Upper lobe of left lung (tissue), 6 donors: ENCODE results near the gene ATM. TPM values are rescaled to one million over a fixed set of nuclear protein-coding genes. Genes with fewer than 3 reads are reported as not detected.

Experiments
- ATAC-seq, 2 donors: fragments of 200-7000 bp; cut with Tn5 transposase; one replicate each; pipeline ENCODE4 v1.9.1; 2022; ENCODE audit warnings: mild to moderate bottlenecking in 2 of 2, moderate library complexity in 2 of 2; ENCODE audit not compliant: low FRiP score in 2 of 2
- DNase-seq, 2 donors: peaks; one replicate each; pipeline ENCODE4 v3.0.0-alpha.2; 2019 to 2020
- H3K27ac ChIP-seq, 4 donors: fragments of 200-600 bp; sonication (generic); one replicate each; pipeline ENCODE4 v1.5.1; 2016 to 2019
- H3K27me3 ChIP-seq, 4 donors: fragments of 200-600 bp; sonication (generic); one replicate each; pipeline ENCODE4 v1.5.1; 2017 to 2019
- H3K36me3 ChIP-seq, 4 donors: fragments of 200-600 bp; sonication (generic); one replicate each; pipeline ENCODE4 v1.5.1; 2016 to 2019
- H3K4me1 ChIP-seq, 4 donors: fragments of 200-600 bp; sonication (generic); one replicate each; pipeline ENCODE4 v1.5.1; 2018 to 2019
- H3K4me3 ChIP-seq, 4 donors: fragments of 200-600 bp; sonication (generic); one replicate each; pipeline ENCODE4 v1.5.1; 2017 to 2019; ENCODE audit warnings: mild to moderate bottlenecking in 2 of 4, moderate library complexity in 1 of 4
- H3K9me3 ChIP-seq, 4 donors: fragments of 200-600 bp; sonication (generic); one replicate each; pipeline ENCODE4 v1.5.1; 2018 to 2019
- EP300 ChIP-seq, 4 donors: sonication (generic); formaldehyde crosslinking; IDR thresholded peaks; one replicate each; pipeline ENCODE4 v1.5.1; 2017; ENCODE audit warnings: antibody characterized with exemption in 4 of 4, control low read depth in 2 of 4
- POLR2A ChIP-seq, 4 donors: fragments of 450-650 bp; IDR thresholded peaks; one replicate each; pipeline ENCODE4 v1.5.1; 2016 to 2017; ENCODE audit warnings: antibody characterized with exemption in 4 of 4, mild to moderate bottlenecking in 2 of 4
- POLR2AphosphoS5 ChIP-seq, 2 donors: sonication (generic); formaldehyde crosslinking; IDR thresholded peaks; one replicate each; pipeline ENCODE4 v1.5.1; 2017; ENCODE audit warnings: antibody characterized with exemption in 2 of 2
- WGBS, 2 donors: methylation state at CpG; one replicate each; pipeline ENCODE4 v1.1.5; 2017 to 2018; 5-methylcytosine and 5-hydroxymethylcytosine counted together
- total RNA-seq, 6 donors: library from RNA; depleted of rRNA in 4 of 6; stranded (reverse); fragments of >200 nt in 4 of 6; gene quantifications; one replicate each; pipeline versions ENCODE4 v1.1.0 to v1.2.1, GENCODE V29; 2016 to 2021
- TF ChIP-seq, protein P1 (sequence below), 6 experiments: fragments of 450-650 bp in 4 of 6; fragments of 200-600 bp in 2 of 6; sonication (generic) in 2 of 6; IDR thresholded peaks; one replicate each; pipeline ENCODE4 v1.5.1; 2016 to 2019; ENCODE audit warnings: antibody characterized with exemption in 6 of 6
- donor health status: DM: no; HTN: no; CAD: no; lungs with moderate emphysema.
- donor health status: DM: no; HTN: yes; CAD: no; lungs with severe emphysema.

Gene ATM
- total RNA-seq, 6 donors from 2014 or later: 37.9 to 248 (median 62.6) TPM

DNA sequence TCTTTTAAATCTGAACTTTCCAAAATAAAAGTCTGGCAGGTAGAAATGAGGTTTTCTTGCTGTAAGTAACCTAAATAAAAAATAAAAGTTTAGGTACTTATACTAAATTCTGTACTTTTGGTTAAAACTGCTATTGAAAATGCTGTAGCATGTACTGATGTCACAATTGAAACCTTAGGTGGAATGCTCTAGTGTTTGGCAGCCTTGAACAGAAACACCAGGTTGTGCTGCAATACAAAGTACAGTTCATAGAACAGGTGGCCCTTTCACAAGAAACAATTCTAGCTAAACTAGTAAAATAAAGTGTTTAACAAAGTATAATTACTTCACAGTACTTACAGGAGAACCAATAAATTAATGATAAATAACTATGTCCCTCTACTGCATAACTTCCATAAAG lies 25.5 kb upstream of the ATM start:
- no peak overlapping the region for H3K27ac ChIP-seq
- peaks cover 9 to 18% (median 16%) of the 10 kb centered on the region in 4 donors for H3K4me1 ChIP-seq
- no peaks in the 10 kb centered on the region for H3K9me3 ChIP-seq
- ATAC-seq (no peak), DNase-seq (no peak)
- TF ChIP-seq POLR2AphosphoS5 (IDR thresholded peaks at IDR 0.05): no peak
- TF ChIP-seq, protein P1, sequence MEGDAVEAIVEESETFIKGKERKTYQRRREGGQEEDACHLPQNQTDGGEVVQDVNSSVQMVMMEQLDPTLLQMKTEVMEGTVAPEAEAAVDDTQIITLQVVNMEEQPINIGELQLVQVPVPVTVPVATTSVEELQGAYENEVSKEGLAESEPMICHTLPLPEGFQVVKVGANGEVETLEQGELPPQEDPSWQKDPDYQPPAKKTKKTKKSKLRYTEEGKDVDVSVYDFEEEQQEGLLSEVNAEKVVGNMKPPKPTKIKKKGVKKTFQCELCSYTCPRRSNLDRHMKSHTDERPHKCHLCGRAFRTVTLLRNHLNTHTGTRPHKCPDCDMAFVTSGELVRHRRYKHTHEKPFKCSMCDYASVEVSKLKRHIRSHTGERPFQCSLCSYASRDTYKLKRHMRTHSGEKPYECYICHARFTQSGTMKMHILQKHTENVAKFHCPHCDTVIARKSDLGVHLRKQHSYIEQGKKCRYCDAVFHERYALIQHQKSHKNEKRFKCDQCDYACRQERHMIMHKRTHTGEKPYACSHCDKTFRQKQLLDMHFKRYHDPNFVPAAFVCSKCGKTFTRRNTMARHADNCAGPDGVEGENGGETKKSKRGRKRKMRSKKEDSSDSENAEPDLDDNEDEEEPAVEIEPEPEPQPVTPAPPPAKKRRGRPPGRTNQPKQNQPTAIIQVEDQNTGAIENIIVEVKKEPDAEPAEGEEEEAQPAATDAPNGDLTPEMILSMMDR (IDR thresholded peaks at IDR 0.05): no peak
- no peak for TF ChIP-seq POLR2A (IDR thresholded peaks at IDR 0.05)
- TF ChIP-seq EP300 (IDR thresholded peaks at IDR 0.05): no peak
- H3K36me3 ChIP-seq: peaks cover 0 to 42% (median 7%) of the 10 kb centered on the region in 4 donors
- H3K27me3 ChIP-seq: no peaks in the 10 kb centered on the region
- H3K4me3 ChIP-seq: no peak overlapping the region

DNA sequence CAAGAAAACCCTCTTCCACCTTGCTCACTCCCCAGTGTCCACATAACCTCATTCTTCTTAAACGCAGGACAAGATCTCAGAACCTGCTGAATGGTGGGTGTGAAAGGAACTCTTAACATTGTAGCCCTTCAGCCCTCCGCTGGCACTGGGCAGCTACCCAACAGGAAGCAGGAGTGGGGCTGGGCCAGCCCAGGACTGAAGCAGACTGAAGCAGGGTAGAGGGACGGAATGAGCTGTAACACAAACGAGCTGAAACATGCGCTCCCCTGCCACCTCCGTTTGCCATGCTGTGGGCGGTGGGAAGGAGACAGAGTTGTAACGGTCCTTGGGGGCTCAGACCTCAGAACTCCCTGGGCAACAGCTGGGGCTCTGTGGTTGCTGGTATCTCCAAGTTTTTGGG lies 24.0 kb upstream of the ATM start:
- H3K27me3 ChIP-seq: no peaks in the 10 kb centered on the region
- peak; percentile 41 to 56 for ATAC-seq
- H3K4me1 ChIP-seq: peaks cover 9 to 20% (median 16%) of the 10 kb centered on the region in 4 donors
- H3K27ac ChIP-seq: peak overlapping the region in 3 of 4 donors; percentile 20 to 67 (median 39)
- TF ChIP-seq EP300 (IDR thresholded peaks at IDR 0.05) (no peak), POLR2AphosphoS5 (IDR thresholded peaks at IDR 0.05) (no peak), POLR2A (IDR thresholded peaks at IDR 0.05) (no peak)
- TF ChIP-seq, protein P1 (IDR thresholded peaks at IDR 0.05): no peak
- H3K36me3 ChIP-seq: peaks cover 0 to 32% (median 5%) of the 10 kb centered on the region in 4 donors
- DNase-seq: peak; percentile 12 to 68
- no peak overlapping the region for H3K4me3 ChIP-seq
- no peaks in the 10 kb centered on the region for H3K9me3 ChIP-seq
- WGBS, 2 donors: 41 to 42% methylated on average over 3 to 8 of the region's 8 CpGs

DNA sequence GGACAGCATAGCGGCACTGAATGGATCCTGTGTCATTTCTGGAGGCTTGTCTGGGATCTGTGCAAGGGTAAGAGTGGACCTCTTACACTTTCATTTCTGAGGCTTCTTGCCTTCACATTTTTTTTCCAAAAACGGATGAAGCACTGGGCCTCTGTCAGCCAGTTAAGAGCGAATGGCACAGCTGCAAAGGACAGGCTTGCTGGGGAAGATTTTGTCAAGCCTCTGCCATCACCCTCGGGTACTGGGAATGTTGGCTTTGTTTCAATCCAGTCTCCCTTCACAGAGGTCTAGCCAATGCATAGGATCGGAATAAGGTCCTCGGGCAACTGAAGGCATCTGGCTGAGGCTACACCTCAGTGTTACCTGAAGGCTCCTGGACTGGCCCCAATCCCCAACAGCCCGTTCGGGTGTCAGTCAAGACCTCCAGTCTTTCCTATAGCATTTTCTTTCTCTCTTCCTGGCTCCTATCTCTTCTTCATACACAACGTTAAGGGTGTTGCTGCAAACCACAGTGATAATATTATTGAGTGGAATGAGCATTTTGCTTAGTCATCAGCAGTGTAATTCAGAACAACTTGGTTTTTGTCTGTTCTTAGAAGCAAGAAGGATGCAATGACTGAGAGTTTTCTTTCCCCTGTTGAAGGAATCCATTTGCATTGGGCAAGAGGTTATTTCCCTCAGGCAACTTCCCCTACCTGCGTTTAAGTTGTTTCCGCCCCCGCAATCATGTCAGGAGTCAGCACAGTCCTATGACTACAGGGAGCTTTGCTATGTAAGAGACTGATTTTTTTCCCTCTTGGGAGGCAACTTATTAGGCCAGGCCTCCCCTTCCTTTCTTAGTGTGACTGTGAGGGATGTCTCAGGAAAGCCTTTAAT lies 23.2 kb upstream of the ATM start:
- Histone ChIP-seq H3K4me1 (peaks cover 9 to 20% (median 16%) of the 10 kb centered on the region in 4 donors), H3K36me3 (peaks cover 0 to 27% (median 3%) of the 10 kb centered on the region in 4 donors), H3K27me3 (no peaks in the 10 kb centered on the region), H3K4me3 (no peak overlapping the region), H3K27ac (peak overlapping the region in 3 of 4 donors; percentile 20 to 67 (median 39)), H3K9me3 (no peaks in the 10 kb centered on the region)
- peak in 1 of 2 donors; percentile 65 for DNase-seq
- WGBS, 2 donors: 75 to 82% methylated on average over 12 of the region's 12 CpGs
- TF ChIP-seq POLR2AphosphoS5 (IDR thresholded peaks at IDR 0.05) (no peak), EP300 (IDR thresholded peaks at IDR 0.05) (no peak), POLR2A (IDR thresholded peaks at IDR 0.05) (no peak)
- TF ChIP-seq, protein P1 (IDR thresholded peaks at IDR 0.05): no peak
- peak in 1 of 2 donors; percentile 52 for ATAC-seq

DNA sequence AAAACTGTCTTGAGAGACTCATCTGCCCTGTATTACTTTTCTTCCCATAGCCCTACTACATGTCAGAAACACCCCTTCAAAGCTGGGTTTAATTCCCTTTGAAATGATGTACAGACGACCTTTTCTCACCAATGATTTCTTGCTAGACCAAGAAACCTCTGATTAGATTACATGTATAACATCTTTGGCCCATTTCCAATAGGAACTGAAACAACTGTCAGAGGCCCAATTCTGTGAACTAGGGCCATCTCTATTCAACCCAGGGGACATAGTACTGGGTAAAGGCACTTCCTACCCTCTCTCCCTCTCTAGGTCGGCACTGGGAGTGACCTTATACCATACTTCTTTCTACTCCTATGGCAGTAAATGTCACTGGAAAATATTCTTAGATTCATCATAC lies 19.8 kb upstream of the ATM start:
- no peak overlapping the region for H3K27ac ChIP-seq
- H3K4me1 ChIP-seq: peaks cover 9 to 20% (median 16%) of the 10 kb centered on the region in 4 donors
- TF ChIP-seq POLR2AphosphoS5 (IDR thresholded peaks at IDR 0.05): no peak
- no peak for TF ChIP-seq POLR2A (IDR thresholded peaks at IDR 0.05)
- no peak for TF ChIP-seq EP300 (IDR thresholded peaks at IDR 0.05)
- TF ChIP-seq, protein P1 (IDR thresholded peaks at IDR 0.05): no peak
- 71 to 76% methylated on average over 2 of the region's 2 CpGs for WGBS, 2 donors
- H3K36me3 ChIP-seq: peaks cover 0 to 30% (median 16%) of the 10 kb centered on the region in 4 donors
- H3K9me3 ChIP-seq: no peaks in the 10 kb centered on the region
- no peak overlapping the region for H3K4me3 ChIP-seq
- no peak for DNase-seq
- no peaks in the 10 kb centered on the region for H3K27me3 ChIP-seq
- no peak for ATAC-seq
